HepG2 (cell line): ENCODE measurements around the gene CASZ1. TPM values are rescaled to one million over a fixed set of nuclear protein-coding genes. Genes with fewer than 3 reads are reported as not detected.

Source experiments
- ATAC-seq: fragments of 200-7000 bp; cut with Tn5 transposase; 3 replicates; pipeline ENCODE4 v1.9.1; 2020; ENCODE audit warnings: mild to moderate bottlenecking, moderate library complexity
- BruUV-seq: library from RNA; stranded (reverse); fragments of 400-500 nt; replicated peaks from 2 replicates; lab custom pipeline; 2021; lab: Mats Ljungman, UMichigan
- CTCF ChIA-PET: fragments of 300-600 bp; formaldehyde crosslinking; extraction: SDS; loops from one replicate; lab custom pipeline; 2021; ENCODE audit warnings: low total read pairs, inconsistent platforms, low intra/inter-chr PET ratio; lab: Yijun Ruan, JAX
- POLR2A ChIA-PET: fragments of 350-600 bp; sonication (Branson Sonifier 250); formaldehyde crosslinking; loops from one replicate; lab custom pipeline; 2020; ENCODE audit warnings: antibody characterized with exemption, inconsistent platforms; lab: Yijun Ruan, JAX
- DNase-seq: peaks from one replicate; pipeline ENCODE4 v3.0.0-alpha.2; 2015; ENCODE audit warnings: low spot score
- FAIRE-seq: peaks from 3 replicates; lab custom pipeline; 2011; peaks lifted over from hg19 to GRCh38; lab: Jason Lieb, UNC
- H2AFZ ChIP-seq: one replicate; pipeline ENCODE4 v1.6.1; 2011; ENCODE audit warnings: low read length, inconsistent platforms
- H3K27ac ChIP-seq: fragments of 300-600 bp; 3 replicates; pipeline ENCODE4 v1.8.0; 2011; ENCODE audit warnings: mixed run types, mild to moderate bottlenecking, mixed read lengths, low read length, inconsistent platforms; ENCODE audit not compliant: insufficient read depth; ENCODE audit errors: extremely low read length
- H3K27me3 ChIP-seq, 2 experiments: fragments of 200-600 bp in 1 of 2; 2 replicates in 1 of 2; 3 replicates in 1 of 2; pipeline versions ENCODE4 v1.6.0 to v1.8.0; 2011; ENCODE audit warnings: low read length in 2 of 2, mild to moderate bottlenecking in 2 of 2, moderate library complexity in 2 of 2, inconsistent platforms in 1 of 2; ENCODE audit not compliant: insufficient read depth in 2 of 2, control insufficient read depth in 1 of 2
- H3K36me3 ChIP-seq, 2 experiments: fragments of 200-600 bp in 1 of 2; replicated peaks in 1 of 2; 2 replicates in 1 of 2; 3 replicates in 1 of 2; pipeline versions ENCODE4 v1.5.1 to v1.8.0; 2011; ENCODE audit warnings: low read length in 2 of 2, inconsistent platforms in 1 of 2; ENCODE audit not compliant: insufficient read depth in 2 of 2, control insufficient read depth in 1 of 2
- H3K4me1 ChIP-seq: 2 replicates; pipeline ENCODE4 v1.5.1; 2012; ENCODE audit warnings: low read length, inconsistent platforms; ENCODE audit not compliant: insufficient read depth
- H3K4me2 ChIP-seq: 2 replicates; pipeline ENCODE4 v1.6.0; 2011; ENCODE audit warnings: low read depth, low read length, inconsistent platforms
- H3K4me3 ChIP-seq, 3 experiments: fragments of 200-600 bp in 1 of 3; sonication (generic), shearing (Covaris generic) in 1 of 3; replicated peaks in 1 of 3; 2 replicates each; pipeline ENCODE4 v1.5.1; 2011 to 2016; ENCODE audit warnings: low read length in 3 of 3, inconsistent platforms in 2 of 3, low read depth in 2 of 3, mild to moderate bottlenecking in 2 of 3, control low read depth in 1 of 3, mixed read lengths in 1 of 3; ENCODE audit not compliant: insufficient read depth in 1 of 3
- H3K79me2 ChIP-seq: one replicate; pipeline ENCODE4 v1.6.1; 2011; ENCODE audit warnings: low read length, inconsistent platforms; ENCODE audit not compliant: insufficient read depth
- H3K9ac ChIP-seq: 2 replicates; pipeline ENCODE4 v1.6.0; 2011; ENCODE audit warnings: mild to moderate bottlenecking, low read depth, low read length, inconsistent platforms; ENCODE audit not compliant: insufficient read depth
- H3K9me3 ChIP-seq: 2 replicates; pipeline ENCODE4 v1.5.1; 2012; ENCODE audit warnings: mild to moderate bottlenecking, low read length
- H4K20me1 ChIP-seq: 2 replicates; pipeline ENCODE4 v1.6.0; 2011; ENCODE audit warnings: inconsistent platforms, mild to moderate bottlenecking, low read length, moderate library complexity; ENCODE audit not compliant: insufficient read depth
- CEBPZ ChIP-seq: IDR thresholded peaks from 2 replicates; pipeline ENCODE4 v1.6.1; 2012; ENCODE audit warnings: low read length, improper control_type of control experiment
- HNF4G ChIP-seq, 2 experiments: sonication (generic) in 1 of 2; formaldehyde crosslinking in 1 of 2; IDR thresholded peaks; 2 replicates each; pipeline versions ENCODE4 v1.4.0 to v1.6.1; 2011 to 2020; ENCODE audit warnings: borderline replicate concordance in 2 of 2, low read depth in 2 of 2, mild to moderate bottlenecking in 2 of 2, low read length in 1 of 2, missing genetic modification reagents in 1 of 2, moderate library complexity in 1 of 2
- KLF16 ChIP-seq, 2 experiments: sonication (generic) in 1 of 2; formaldehyde crosslinking in 1 of 2; IDR thresholded peaks; 2 replicates each; pipeline versions ENCODE4 v1.6.1 to v1.8.0; 2016 to 2023; ENCODE audit warnings: missing genetic modification reagents in 2 of 2, missing compliant biosample characterization in 1 of 2
- MYNN ChIP-seq: sonication (generic); formaldehyde crosslinking; IDR thresholded peaks from 2 replicates; pipeline ENCODE4 v1.4.0; 2020; ENCODE audit warnings: mild to moderate bottlenecking, low read depth, missing genetic modification reagents
- NFYC ChIP-seq: IDR thresholded peaks from 2 replicates; pipeline ENCODE4 v1.6.1; 2016; ENCODE audit warnings: missing genetic modification reagents, missing compliant biosample characterization
- NRL ChIP-seq: sonication (generic); formaldehyde crosslinking; IDR thresholded peaks from 2 replicates; pipeline ENCODE4 v1.5.0; 2020; ENCODE audit warnings: missing genetic modification reagents, mild to moderate bottlenecking, moderate library complexity, borderline replicate concordance
- RBFOX2 ChIP-seq: fragments of 200-400 bp; formaldehyde crosslinking; IDR thresholded peaks from 2 replicates; pipeline ENCODE4 v1.6.1; 2017; ENCODE audit warnings: low read depth, mild to moderate bottlenecking, low read length
- STAG1 ChIP-seq: sonication (generic); formaldehyde crosslinking; IDR thresholded peaks from 2 replicates; pipeline ENCODE4 v1.4.0; 2020; ENCODE audit warnings: missing genetic modification reagents
- TBX2 ChIP-seq: sonication (generic); formaldehyde crosslinking; IDR thresholded peaks from 2 replicates; pipeline ENCODE4 v1.5.0; 2020; ENCODE audit warnings: missing genetic modification reagents, mild to moderate bottlenecking, borderline replicate concordance
- U2AF2 ChIP-seq: fragments of 200-400 bp; formaldehyde crosslinking; IDR thresholded peaks from 2 replicates; pipeline ENCODE4 v1.6.1; 2017; ENCODE audit warnings: low read depth, mild to moderate bottlenecking, low read length
- ZBTB2 ChIP-seq: sonication (generic); formaldehyde crosslinking; IDR thresholded peaks from 2 replicates; pipeline ENCODE4 v1.8.0; 2022; ENCODE audit warnings: low read depth, missing genetic modification reagents
- ZNF180 ChIP-seq: sonication (generic); formaldehyde crosslinking; IDR thresholded peaks from 2 replicates; pipeline ENCODE4 v1.4.0; 2020; ENCODE audit warnings: low read depth, missing genetic modification reagents, borderline replicate concordance
- ZNF20 ChIP-seq: sonication (generic); formaldehyde crosslinking; IDR thresholded peaks from 2 replicates; pipeline ENCODE4 v1.4.0; 2020; ENCODE audit warnings: mild to moderate bottlenecking, moderate library complexity, missing genetic modification reagents
- ZNF24 ChIP-seq: fragments of 450-650 bp; IDR thresholded peaks from 2 replicates; pipeline ENCODE4 v1.6.1; 2017; ENCODE audit warnings: antibody characterized with exemption, mild to moderate bottlenecking
- ZNF383 ChIP-seq: sonication (generic); formaldehyde crosslinking; IDR thresholded peaks from 2 replicates; pipeline ENCODE4 v1.4.0; 2020; ENCODE audit warnings: missing genetic modification reagents, mild to moderate bottlenecking, borderline replicate concordance
- ZNF607 ChIP-seq: sonication (generic); formaldehyde crosslinking; IDR thresholded peaks from 2 replicates; pipeline ENCODE4 v1.5.1; 2020; ENCODE audit warnings: missing genetic modification reagents, mild to moderate bottlenecking, borderline replicate concordance
- ZNF672 ChIP-seq: sonication (generic); formaldehyde crosslinking; IDR thresholded peaks from 2 replicates; pipeline ENCODE4 v1.8.1; 2022; ENCODE audit warnings: missing genetic modification reagents
- ZNF766 ChIP-seq: sonication (generic); formaldehyde crosslinking; IDR thresholded peaks from 2 replicates; pipeline ENCODE4 v1.5.0; 2020; ENCODE audit warnings: missing genetic modification reagents, borderline replicate concordance
- WGBS: methylation state at CpG from one replicate; pipeline ENCODE4 v1.1.6; 2017; ENCODE audit warnings: low lambda C conversion rate; 5-methylcytosine and 5-hydroxymethylcytosine counted together
- in situ Hi-C: cut with HindIII; loops from 2 replicates; pipeline ENCODE4 v1.10.0; 2017; ENCODE audit warnings: low pct_unique_long_range_greater_than_20kb; ENCODE audit not compliant: extremely low pct_ligation_motif_present
- intact Hi-C: fragments of 100-400 bp; cut with micrococcal nuclease; formaldehyde crosslinking; loops from one replicate; pipeline ENCODE4 v1.10.0; 2022; ENCODE audit not compliant: unreplicated experiment
- polyA plus RNA-seq, 8 experiments: library from polyadenylated mRNA; depleted of rRNA in 3 of 8; stranded (reverse) in 7 of 8; unstranded in 1 of 8; fragments of >200 nt; fragmentation: Illumina TruSeq in 4 of 8; extraction: Trizol in 4 of 8; gene quantifications; 2 replicates each; pipeline versions ENCODE4 v1.2.1 to v1.2.3, GENCODE V29; 2011 to 2016; ENCODE audit warnings: low read depth in 4 of 8, missing spikeins in 1 of 8, mixed read lengths in 1 of 8; ENCODE audit not compliant: insufficient read depth in 1 of 8
- total RNA-seq, 5 experiments: library from RNA; depleted of rRNA; stranded (reverse); fragments of >200 nt; fragmentation: Illumina TruSeq; extraction: Trizol; gene quantifications; 2 replicates each; pipeline ENCODE4 v1.2.3, GENCODE V29; 2016; ENCODE audit warnings: low read depth in 1 of 5

Gene CASZ1
- total and polyA plus RNA-seq, 2 of the 13 experiments (the other 11 are each of a cell fraction or from before 2014, with no cell fraction given): 1.9 to 3.7 TPM

- TF ChIP-seq TBX2 (CRISPR knock-in tag) (no peak), NRL (CRISPR knock-in tag) (no peak), KLF16 (CRISPR knock-in tag; IDR thresholded peaks at IDR 0.05) (no peak), ZNF607 (CRISPR knock-in tag) (no peak), ZNF20 (CRISPR knock-in tag) (no peak), ZNF180 (no peak), ZNF672 (CRISPR knock-in tag) (no peak)
Observed at GRCh38 chr1:10630661-10631120, 165.8 kb downstream of the CASZ1 start (continued).

- Histone ChIP-seq H3K9ac (no peak overlapping the region), H3K27me3 (no peaks in the 10 kb centered on the region), H3K79me2 (no peaks in the 10 kb centered on the region), H3K4me1 (no peaks in the 10 kb centered on the region), H3K36me3 (peaks cover 3 to 11% of the 10 kb centered on the region in 2 experiments; a peak in 1 of 5 replicates), H3K9me3 (no peaks in the 10 kb centered on the region), H3K27ac (no peak overlapping the region), H3K4me2 (no peak overlapping the region), H3K4me3 (no peak overlapping the region), H4K20me1 (no peaks in the 10 kb centered on the region), H2AFZ (no peak overlapping the region)
- FAIRE-seq (no peak), ATAC-seq (peak; percentile 43), DNase-seq (no peak)
- intact Hi-C loops: loop anchor here (10.0 kb wide), 1 partner anchor 115 kb away; no protein-coding TSS in a partner anchor
- no TSS peak for BruUV-seq
- CTCF ChIA-PET: no interaction called here
- POLR2A ChIA-PET: no interaction called here
- 96% methylated on average over 24 of the region's 36 CpGs for WGBS
- in situ Hi-C loops: no loop called here
- TF ChIP-seq ZNF24 (no peak), ZBTB2 (CRISPR knock-in tag) (no peak), STAG1 (CRISPR knock-in tag) (peak; percentile 21; the same call in 1 of the 2 replicates), U2AF2 (no peak), ZNF766 (CRISPR knock-in tag) (no peak), HNF4G (IDR thresholded peaks at IDR 0.05; ENCODE audit: borderline replicate concordance, low read depth, low read length) (no peak), HNF4G (CRISPR knock-in tag; IDR thresholded peaks at IDR 0.05; ENCODE audit: borderline replicate concordance, low read depth) (no peak), ZNF383 (CRISPR knock-in tag) (no peak), MYNN (CRISPR knock-in tag) (no peak), CEBPZ (no peak), RBFOX2 (no peak), NFYC (no peak)
Observed at GRCh38 chr1:10629816-10630571, 166.5 kb downstream of the CASZ1 start.
